Activated CD4-positive, alpha-beta T cell treated with anti-CD3 and anti-CD28 coated beads for 4 hours (primary cell): ENCODE results near the gene RAPGEF5.

Experiments used
- DNase-seq, 2 donors: peaks; one replicate each; pipeline ENCODE4 v3.0.0-alpha.2; 2020

RAPGEF5 gene, protein sequence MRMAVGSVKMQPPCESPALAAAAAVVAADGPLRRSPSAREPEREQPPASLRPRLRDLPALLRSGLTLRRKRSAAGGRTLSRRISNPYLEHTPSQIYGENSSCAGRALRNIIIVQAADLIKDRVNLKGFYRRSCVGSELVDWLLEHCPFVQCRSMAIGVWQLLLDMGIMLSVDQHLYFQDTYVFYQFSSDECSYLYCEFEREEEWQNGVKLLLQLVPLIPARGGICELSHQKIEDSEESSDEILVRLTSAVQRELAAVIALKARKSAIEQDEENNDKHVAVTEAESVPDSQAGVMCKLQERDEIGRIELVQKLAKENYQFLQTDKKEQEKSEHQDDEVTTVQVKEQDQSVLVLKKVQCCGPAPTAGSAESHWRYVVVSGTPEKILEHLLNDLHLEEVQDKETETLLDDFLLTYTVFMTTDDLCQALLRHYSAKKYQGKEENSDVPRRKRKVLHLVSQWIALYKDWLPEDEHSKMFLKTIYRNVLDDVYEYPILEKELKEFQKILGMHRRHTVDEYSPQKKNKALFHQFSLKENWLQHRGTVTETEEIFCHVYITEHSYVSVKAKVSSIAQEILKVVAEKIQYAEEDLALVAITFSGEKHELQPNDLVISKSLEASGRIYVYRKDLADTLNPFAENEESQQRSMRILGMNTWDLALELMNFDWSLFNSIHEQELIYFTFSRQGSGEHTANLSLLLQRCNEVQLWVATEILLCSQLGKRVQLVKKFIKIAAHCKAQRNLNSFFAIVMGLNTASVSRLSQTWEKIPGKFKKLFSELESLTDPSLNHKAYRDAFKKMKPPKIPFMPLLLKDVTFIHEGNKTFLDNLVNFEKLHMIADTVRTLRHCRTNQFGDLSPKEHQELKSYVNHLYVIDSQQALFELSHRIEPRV

DNA sequence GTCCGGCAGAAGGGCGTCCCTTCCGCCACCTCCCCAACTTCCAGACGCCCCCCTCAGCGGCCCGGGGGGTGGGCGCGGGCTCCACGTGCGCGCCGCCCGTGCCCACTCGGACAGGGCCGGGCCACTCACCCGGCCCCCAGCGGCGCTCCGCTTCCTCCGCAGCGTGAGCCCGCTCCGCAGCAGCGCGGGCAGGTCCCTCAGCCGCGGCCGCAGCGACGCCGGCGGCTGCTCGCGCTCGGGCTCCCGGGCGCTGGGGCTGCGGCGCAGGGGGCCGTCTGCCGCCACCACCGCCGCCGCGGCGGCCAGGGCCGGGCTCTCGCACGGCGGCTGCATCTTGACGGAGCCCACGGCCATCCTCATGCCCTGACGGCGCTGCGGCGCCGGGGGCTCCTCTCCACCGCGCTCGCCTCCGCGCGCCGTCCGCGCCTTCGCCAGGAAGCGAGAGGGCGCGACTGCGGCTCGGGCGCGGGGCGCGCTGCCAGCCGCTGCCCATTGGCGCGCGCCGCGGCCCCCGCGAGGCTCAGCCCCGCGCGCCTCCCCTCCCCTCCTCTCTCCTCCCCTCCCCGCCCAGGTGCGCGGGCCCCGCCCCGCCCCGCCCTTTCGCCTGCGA lies at the start of gene RAPGEF5:
Gene RAPGEF5 (minus strand): TSS at position 454 of the 610 bp plus-strand sequence. CDS start 94 bp downstream, at position 360.
- no peak for DNase-seq

DNA sequence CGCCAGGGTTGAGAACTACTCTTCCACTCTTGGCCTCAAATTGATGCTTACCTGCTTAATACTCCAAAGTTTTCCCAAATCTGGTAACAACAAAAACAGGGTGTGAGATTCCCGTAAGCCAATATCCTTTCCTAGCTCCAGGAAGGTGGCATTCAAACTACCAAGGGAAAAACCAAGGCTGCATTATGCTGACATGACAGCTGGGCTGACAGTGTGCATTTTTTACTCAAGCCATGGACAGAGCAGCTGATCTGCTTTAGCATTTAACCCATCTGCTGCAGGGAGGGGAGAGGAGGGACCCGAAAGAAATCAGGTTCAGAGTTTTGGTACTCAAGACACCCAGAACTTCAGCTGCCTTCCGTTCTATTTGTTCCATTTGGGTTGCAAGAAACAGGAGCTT lies 49.8 kb upstream of the RAPGEF5 start:
- DNase-seq: no peak

DNA sequence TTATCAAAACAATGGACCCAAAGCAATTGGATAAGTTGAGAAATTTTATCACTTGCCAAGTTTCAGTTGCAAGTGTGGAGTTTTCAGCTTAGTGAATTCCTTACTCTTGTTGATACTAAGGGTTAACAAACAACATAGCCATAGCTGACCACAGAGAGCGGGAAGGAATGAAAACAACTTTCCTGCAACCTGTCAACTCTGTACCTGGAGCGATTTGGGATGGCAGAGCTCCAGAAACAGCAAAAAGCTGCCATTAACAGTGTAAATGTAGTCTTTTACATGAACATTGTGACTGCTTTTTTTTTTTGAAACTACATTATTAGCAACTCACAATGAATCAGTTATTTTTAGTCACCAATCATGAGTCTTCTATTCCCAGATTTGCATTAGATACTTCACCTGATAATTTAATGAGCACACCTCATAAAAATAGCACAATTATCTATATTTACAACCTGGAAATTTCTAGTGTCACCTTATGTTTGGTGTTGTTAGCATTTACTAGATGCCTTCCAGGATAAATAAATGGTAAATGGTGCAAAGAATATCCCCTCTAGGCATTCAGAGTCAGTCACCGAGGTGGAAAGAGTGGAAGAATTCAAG lies 47.6 kb upstream of the RAPGEF5 start:
- DNase-seq: no peak

DNA sequence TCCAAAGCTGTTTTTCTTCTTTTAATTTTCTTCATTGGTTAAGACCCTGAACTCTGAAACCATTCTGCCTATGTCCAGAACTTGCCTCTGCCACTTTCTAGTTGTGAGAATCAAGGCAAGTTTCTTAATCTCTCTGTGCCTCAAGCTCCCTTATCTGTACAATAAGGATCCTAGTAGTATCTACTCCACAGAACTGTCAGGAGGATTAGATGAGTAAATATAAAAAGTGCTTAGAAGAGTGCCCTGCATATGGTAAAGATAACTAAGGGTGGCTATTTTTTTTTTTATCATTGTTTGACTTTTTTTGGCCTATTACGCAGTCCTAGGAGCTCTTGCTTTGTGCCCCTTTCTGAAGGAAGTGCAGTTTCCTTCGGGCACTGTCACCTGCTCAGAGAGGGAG lies 46.4 kb upstream of the RAPGEF5 start:
- no peak for DNase-seq

DNA sequence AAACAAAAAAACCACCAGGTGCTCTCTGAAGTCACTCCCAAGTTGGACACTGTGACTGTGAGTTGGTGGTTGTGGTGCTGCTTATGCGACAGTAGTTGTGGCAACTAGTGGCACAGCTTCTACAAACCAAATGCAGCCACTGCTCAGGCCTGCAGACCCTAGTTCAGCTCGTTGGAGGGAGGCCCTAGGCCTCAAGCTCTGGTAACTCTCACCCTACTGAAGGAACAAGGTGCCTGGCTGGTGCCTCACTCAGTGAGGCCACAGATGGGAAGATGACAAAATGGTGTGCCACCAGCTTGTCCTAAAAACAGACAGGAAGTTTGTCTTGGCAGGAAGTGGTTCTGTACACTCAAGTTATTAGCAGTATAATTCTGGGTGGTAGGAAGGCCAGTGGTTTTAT lies 45.3 kb upstream of the RAPGEF5 start:
- no peak for DNase-seq

DNA sequence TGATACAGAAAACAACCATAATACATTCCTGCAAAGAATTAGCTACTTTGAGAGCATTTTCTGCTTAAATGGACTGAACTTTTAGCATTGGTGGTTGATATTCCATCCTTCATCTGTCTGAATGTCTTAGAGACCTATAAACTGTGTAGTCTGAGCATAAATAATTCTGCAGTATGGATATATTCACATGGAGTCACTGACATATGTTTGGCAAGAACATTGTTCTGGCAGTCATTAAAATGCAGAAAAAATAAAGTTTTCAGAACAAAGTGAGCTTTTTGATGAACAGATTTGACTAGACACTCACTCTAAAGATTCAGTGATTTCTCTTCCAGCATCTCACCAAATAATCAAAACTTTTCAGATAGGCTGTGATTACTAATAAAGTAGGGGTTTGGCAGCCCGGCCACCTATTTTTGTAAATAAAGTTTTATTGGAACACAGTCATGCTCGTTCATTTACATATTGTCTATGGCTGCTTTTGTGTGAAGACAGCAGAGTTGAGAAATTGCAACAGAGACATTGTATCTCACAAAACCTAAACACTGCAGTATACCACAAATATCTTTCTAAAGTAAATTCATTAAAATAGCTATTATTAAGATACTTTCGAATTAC lies 44.1 kb upstream of the RAPGEF5 start:
- no peak for DNase-seq

DNA sequence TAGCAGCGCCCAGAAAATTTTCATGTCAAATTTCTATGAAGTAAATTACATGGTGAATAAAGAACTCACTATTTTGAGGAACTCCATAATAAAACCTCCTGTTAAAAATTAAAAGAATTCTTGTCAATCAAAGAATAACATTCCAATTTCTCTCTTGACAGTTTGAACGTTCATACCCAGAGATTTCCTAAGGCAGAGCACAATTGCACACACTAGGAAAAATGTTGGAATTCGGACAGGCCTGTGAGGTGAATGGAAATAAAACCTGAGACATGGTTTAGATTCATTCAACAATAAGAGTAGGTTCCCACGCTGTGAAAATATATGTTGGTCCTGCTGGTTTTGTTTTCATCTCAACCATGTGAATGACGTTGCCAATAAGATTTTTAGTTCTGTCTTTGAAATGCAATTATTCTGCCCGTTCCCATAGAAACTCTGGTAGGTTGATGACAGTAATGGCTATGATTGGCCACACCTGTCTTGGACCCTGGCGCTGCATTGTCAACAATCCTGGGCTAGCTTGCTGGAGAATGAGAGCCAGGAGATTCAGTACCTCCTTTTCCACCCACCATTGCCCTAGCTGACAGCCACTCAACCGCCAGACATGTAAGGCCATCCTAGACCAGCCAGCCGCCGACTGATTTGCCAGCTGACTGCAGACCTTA lies 43.3 kb upstream of the RAPGEF5 start:
- no peak for DNase-seq

DNA sequence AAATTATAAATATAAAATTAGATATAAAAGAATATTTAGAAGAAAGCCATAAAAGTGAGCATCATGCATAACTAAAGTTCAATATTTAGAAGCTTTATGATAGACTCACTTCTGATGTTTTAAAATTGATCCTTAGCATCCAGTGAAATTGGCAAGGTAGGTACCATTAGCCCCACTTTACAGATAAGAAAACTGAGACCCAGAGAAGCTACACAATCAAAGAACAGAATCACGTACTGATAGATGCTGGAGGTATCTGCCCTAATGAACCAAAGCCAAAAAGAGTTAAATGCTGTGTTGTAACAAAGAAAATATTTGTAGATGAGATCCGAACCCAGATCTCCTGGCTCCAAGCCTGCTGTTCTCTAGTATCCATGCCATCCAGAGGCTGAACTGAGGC lies 42.6 kb upstream of the RAPGEF5 start:
- DNase-seq: no peak

DNA sequence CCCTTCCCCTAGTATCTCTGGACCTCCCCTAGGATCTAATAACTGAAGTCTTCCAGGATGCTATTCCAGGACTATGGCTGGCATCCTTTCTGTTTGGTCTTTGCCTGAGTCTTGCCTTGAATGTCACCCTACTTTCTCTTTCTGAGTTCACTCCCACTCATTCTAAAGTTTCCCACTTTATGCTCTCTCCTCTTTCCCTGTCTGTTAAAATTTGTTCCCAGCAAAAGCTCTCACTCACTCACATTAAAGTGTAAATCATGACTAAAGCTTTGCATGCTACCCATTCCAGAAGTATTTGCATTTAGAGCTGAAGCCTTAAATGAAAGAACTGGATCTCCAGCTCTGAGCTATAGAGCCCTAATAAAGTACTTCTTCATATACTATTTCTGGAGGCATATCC lies 42.1 kb upstream of the RAPGEF5 start:
- no peak for DNase-seq

DNA sequence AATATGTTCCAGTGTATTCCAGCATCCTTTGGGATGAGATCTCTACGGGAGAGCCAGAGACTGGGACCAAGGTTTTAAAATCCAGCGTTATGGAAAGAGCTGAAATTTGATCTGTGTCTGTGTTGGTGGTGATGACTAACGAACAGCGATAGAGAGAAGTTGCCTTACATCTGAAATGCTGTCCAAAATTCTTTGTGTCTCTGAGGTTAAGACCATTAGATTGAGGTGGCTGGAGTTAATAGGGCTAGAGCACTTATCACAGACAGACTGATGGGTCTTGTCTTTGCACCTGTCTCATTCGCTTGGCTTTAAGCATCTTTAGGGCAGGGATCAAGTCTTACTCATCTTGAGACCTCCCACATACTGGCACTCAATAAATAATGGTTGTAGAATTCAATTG lies 41.0 kb upstream of the RAPGEF5 start:
- no peak for DNase-seq

DNA sequence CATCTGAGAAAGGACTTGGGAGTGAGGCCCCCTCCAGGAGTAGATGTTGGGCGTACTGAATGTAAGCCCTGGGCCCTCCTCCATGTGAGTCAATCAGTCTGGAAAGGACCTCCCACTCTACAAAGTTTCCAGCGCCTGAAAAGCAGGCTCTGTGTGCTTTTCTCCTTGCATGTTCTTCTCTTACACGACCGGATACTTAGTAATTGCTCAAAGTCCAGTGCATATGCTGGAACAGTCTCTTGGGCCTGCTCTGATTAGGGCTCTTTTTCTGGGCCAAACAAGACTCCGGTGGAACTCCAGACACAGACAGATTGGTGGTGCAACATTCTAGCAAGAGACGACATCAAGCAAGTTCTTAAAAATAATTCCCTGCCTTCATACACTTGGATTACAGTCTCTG lies 38.3 kb upstream of the RAPGEF5 start:
- DNase-seq: no peak

DNA sequence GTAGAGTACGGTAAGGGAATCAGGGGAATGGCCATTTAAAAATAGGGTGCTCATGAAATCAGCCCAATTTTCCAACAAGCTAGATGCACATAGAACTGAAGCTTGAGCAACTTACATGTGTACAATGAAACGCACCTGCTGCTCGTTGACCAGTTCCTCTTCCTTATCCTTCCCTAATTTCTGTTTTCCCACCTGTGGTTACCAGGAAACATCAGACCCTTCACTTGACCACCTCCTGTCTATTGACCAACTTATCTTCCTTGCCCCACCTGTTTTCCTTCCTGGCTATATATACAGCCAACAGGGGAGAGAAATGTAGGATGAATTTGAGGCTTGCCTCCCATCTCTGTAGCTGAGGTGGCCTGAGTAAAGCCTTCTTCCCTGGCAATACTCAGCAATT lies 37.8 kb upstream of the RAPGEF5 start:
- no peak for DNase-seq

DNA sequence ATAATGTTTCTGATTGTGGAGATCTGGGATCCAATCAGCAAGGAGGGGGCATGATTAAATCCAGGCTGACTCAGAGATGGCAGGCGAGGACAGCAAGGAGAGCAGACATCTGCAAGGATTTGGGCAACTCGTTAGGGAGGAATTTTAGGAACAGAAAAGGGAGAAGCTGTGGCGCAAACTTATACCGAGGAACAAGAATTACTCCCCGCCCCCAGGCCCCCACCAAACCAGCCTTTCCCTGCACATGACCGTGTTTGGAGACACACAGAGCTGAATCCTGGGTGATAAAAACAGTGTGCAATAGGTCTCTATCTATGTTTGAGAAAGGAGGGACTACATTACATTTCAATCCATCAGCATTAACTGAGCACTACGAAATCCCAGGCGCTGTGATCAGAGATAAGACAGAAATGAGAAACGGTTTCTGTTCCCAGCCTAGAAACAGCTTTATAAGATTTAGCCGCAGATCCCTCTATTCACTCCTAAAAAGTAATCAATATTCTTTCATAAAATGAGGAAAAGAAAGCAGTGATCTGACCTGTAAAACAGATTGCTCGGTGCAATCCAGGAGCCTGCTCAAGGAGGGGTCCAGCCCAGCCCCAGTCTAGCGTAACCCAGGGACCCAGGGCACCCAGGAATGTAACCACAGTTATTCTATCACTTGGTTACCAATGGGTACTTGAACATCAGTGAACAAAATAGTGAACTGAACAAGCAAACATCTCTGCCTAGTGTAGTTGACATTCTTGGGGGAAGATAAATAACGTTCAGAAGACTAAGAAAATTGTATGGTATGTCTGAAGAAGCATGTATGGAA lies 37.2 kb upstream of the RAPGEF5 start:
- no peak for DNase-seq

DNA sequence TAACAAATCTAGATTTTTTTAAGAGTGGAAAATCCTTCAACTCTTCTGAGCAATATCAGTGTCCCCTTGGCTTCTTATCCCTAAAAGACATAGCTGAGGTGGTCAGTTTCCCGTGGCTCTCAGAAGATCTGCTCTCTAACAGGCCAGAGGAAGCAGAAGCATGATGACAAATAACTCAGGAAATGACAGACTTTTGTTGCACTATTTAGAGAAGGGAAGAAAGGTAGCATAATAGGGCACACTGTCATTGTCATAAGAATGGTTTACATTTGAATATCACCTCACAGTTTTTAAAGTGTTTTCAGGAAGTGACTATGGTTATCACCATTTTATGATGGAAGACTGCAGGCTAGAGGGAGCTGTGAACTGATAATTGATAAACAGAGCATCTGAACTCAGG lies 33.6 kb upstream of the RAPGEF5 start:
- DNase-seq: no peak

DNA sequence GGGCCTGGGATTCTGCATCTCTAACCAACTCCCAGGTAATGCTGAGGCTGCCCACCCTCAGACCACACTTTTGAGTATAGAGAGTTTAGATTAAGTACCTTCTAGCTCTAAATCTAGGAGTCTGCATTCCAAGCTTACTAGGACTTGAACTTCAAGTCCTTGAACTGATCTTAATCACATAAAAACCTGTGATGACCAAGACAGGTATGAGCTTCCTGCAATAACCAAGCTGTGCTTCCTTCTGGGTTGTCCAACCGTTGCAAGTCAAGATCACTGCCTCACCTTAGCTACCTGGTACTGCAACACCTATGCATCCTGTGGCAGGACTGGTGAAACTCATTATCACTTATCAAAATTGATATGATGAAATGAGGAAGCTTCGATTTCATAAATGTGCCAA lies 32.9 kb upstream of the RAPGEF5 start:
- DNase-seq: no peak

DNA sequence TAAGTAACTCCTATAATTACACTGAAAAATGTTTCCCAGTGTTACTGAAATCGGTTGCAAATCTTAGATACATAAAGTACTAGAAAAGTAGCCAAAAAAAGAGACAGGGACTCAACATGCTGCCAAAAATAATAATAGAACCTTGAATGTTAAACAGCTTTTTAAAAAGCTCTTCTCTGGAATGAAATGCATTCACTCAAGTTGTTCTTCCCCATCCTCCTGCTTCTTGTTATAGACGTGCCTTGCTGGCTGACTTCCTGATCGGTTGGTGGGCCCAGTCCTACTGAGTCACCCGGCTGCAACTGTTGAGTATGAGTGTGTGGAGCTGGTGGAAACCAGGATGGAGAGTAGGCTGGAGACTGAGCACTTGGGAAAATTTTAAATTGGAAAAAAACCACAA lies 30.6 kb upstream of the RAPGEF5 start:
- DNase-seq: no peak

DNA sequence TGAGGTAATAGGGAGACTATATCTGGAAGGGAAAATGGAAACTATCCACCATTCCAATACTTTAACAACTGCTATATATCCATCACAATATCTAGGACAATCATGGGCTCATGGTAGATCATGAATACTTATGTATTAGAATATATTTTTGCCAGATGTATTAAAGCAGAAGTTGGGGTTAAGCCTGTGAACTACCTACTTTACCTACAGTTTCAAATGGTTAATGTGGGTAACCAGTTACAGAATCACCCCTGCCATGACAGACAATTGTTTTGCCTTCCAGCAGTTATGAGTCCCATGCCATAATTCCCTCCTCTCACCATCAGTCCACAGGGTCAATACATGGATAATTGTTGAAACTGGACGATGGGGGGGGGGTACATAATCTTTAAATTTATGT lies 29.9 kb upstream of the RAPGEF5 start:
- no peak for DNase-seq

DNA sequence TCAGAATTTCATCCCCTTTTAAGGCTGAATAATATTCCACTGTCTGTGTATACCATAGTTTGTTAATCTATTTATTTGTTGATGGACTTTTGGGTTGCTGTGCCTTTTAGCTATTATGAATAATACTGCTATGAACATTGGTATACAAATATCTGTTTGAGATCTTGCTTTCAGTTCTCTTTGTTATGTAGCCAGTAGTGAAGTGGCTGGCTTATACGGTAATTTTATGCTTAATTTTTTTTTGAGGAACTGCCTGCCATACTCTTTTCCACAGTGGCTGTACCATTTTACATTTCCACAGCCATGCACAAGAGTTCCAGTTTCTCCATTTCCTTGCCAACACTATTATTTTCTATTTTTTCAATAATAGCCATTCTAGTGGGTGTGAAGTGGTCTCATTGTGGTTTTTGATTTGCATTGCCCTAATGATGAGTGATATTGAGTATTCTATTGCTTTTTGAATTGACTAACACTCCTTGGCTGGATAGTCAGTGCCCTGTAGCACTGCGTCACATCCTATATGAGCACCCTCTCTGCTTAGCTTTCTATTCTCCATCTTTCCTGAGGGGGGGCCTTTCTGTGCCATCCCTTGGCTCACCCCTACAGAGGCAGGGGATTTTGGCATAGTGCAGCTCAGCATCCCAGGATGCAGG lies 29.4 kb upstream of the RAPGEF5 start:
- DNase-seq: no peak

DNA sequence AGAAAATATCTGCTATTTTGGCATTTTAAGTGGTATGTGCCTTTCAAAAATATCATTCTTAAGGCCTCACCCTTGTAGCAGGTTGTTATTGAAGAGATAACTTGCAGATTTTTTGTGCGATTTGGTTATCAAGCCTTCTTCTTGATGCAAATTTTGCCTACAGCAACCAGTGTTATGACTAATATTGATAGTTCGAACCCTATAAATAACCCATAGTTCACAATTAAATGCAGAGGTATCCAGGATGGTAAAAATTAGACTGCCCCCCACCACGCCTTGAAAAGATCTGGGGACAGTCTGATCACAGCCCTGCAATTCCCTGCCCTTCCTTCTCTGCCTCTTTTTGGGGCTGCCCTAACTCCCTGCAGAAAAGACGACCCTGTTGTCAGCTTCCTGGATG lies 28.4 kb upstream of the RAPGEF5 start:
- DNase-seq: no peak

DNA sequence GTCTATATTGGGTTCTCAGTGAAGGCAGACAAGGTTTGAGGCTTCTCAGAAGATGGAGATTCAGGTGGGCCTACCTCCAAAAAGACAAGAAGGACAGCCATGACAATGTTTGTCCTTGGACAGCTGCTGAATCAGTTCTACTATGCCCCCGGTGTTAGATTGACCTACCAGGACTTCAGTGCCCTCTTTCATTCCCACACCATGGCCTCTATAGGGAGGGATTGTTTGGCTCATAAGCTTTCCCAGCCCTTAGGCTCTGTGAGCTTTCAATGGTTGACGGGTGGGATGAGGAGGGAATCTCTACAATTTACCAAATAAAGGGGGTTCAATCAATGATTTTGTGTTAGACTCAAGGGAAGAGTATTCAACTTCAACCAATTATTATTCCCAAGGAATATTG lies 23.4 kb upstream of the RAPGEF5 start:
- DNase-seq: no peak
